ENCODE results near the gene FAM193A. TPM values are rescaled to one million over a fixed set of nuclear protein-coding genes. Genes with fewer than 3 reads are reported as not detected.
"Not testable (repeated sequence)": the region's sequence is repeated elsewhere in the genome, so short reads cannot be mapped to it uniquely, and the experiment has no call there.

Gene FAM193A
- total RNA-seq, 1 donor from 2014 or later, result 19.8 TPM

DNA sequence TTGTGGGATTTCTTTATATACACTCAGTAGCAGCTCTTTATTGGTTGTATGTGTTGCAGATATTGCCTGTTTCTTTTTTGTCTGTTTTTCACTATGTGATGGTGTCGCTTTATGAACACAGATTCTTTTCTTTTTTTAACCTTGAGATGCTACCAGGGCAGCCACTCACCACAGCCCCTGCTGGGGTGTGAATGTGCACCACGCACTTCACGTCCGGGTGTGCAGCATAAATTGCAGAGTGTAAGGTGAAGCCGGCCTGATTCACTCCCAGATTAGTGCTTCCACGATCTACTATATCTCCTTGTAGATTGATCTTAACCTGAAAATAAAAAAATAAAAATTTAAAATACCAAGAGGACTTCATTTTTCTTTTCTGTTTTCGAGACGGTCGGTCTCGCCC is 71.4 kb downstream of the FAM193A start:
- Histone ChIP-seq H3K4me3 (ENCODE audit: low read depth, low read length) (no peak overlapping the region), H3K36me3 (ENCODE audit: control insufficient read depth, insufficient read depth, low read length) (no peaks in the 10 kb centered on the region), H3K27me3 (ENCODE audit: control insufficient read depth, insufficient read depth, low read length) (no peaks in the 10 kb centered on the region)
- no peak for DNase-seq (ENCODE audit: low read depth)
- TF ChIP-seq, protein P1, sequence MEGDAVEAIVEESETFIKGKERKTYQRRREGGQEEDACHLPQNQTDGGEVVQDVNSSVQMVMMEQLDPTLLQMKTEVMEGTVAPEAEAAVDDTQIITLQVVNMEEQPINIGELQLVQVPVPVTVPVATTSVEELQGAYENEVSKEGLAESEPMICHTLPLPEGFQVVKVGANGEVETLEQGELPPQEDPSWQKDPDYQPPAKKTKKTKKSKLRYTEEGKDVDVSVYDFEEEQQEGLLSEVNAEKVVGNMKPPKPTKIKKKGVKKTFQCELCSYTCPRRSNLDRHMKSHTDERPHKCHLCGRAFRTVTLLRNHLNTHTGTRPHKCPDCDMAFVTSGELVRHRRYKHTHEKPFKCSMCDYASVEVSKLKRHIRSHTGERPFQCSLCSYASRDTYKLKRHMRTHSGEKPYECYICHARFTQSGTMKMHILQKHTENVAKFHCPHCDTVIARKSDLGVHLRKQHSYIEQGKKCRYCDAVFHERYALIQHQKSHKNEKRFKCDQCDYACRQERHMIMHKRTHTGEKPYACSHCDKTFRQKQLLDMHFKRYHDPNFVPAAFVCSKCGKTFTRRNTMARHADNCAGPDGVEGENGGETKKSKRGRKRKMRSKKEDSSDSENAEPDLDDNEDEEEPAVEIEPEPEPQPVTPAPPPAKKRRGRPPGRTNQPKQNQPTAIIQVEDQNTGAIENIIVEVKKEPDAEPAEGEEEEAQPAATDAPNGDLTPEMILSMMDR (IDR thresholded peaks at IDR 0.05; ENCODE audit: insufficient read depth, low read length, poor library complexity, severe bottlenecking), result no peak

DNA sequence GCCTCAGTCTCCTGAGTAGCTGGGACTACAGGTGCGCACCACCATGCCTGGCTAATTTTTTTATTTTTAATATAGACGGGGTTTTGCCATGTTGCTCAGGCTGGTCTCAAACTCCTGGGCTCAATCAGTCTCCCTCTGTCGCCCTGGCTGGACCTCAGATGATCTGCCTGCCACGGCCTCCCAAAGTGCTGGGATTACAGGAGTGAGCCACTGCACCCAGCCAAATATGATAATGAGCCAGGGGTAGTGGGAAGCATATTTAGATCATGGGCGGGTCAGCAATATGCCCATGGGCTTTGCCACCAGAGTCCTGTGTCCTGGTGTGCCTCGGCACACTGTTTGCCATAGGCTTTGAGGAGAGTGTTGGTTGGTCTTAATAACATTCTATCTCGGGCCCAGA is 71.8 kb downstream of the FAM193A start:
- no peak overlapping the region for H3K4me3 ChIP-seq (ENCODE audit: low read depth, low read length)
- H3K36me3 ChIP-seq (ENCODE audit: control insufficient read depth, insufficient read depth, low read length), result no peaks in the 10 kb centered on the region
- H3K27me3 ChIP-seq (ENCODE audit: control insufficient read depth, insufficient read depth, low read length), result no peaks in the 10 kb centered on the region
- DNase-seq (ENCODE audit: low read depth), result no peak
- TF ChIP-seq, protein P1 (IDR thresholded peaks at IDR 0.05; ENCODE audit: insufficient read depth, low read length, poor library complexity, severe bottlenecking), result no peak

DNA sequence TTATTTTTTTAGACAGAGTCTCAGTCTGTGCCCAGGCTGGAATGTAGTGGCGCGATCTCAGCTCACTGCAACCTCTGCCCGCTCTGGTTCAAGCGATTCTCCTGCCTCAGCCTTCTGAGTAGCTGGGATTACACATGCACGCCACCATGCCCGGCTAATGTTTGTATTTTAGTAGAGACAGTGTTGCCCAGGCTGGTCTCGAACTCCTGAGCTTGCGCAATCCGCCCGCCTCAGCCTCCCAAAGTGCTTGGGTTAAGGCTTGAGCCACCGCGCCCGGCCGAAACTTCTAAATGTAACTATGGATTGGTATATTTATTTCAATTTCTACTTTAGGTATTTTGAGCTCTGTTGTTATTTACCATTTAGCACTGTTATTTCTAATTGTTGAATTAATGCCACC is 79.4 kb downstream of the FAM193A start:
- Histone ChIP-seq H3K4me3 (ENCODE audit: low read depth, low read length) (no peak overlapping the region), H3K27me3 (ENCODE audit: control insufficient read depth, insufficient read depth, low read length) (no peaks in the 10 kb centered on the region), H3K36me3 (ENCODE audit: control insufficient read depth, insufficient read depth, low read length) (no peaks in the 10 kb centered on the region)
- DNase-seq (ENCODE audit: low read depth), result no peak
- TF ChIP-seq, protein P1 (IDR thresholded peaks at IDR 0.05; ENCODE audit: insufficient read depth, low read length, poor library complexity, severe bottlenecking), result no peak

DNA sequence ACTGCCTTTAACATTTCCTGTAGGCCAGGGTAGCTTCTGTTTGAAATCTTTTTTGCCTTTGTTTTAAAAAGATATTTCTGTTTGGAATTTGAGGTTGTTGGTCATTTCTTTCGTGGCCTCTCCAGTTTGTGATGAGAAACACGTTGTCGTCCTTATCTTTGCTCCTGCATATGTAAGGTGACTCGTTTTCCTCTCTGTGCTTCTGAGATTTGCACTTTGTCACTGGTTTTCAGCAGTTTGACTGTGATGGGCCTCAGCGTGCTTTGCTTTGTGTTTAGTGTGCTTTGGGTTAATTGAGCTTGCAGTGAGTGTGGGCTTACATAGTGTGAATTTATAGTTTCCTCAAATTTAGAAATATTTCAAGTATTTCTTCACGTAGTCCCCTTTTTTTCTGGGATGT is 81.5 kb downstream of the FAM193A start:
- no peak for DNase-seq (ENCODE audit: low read depth)
- H3K27me3 ChIP-seq (ENCODE audit: control insufficient read depth, insufficient read depth, low read length), result no peaks in the 10 kb centered on the region
- H3K36me3 ChIP-seq (ENCODE audit: control insufficient read depth, insufficient read depth, low read length), result no peaks in the 10 kb centered on the region
- TF ChIP-seq, protein P1 (IDR thresholded peaks at IDR 0.05; ENCODE audit: insufficient read depth, low read length, poor library complexity, severe bottlenecking), result no peak
- no peak overlapping the region for H3K4me3 ChIP-seq (ENCODE audit: low read depth, low read length)

DNA sequence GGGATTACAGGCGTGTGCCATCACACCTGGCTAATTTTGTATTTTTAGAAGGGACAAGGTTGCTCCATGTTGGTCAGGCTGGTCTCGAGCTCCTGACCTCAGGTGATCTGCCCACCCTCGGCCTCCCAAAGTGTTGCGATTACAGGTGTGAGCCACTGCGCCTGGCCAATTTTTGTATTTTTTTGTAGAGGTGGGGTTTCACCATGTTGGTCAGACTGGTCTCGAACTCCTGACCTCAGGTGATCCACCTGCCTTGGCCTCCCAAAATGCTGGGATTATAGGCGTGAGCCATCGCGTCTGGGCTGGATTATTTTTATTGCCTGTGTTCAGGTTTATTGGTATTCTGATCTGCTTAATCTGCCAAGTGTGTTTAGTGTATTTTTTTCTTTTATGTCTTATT is 82.3 kb downstream of the FAM193A start:
- H3K4me3 ChIP-seq (ENCODE audit: low read depth, low read length); DNase-seq (ENCODE audit: low read depth); H3K36me3 ChIP-seq (ENCODE audit: control insufficient read depth, insufficient read depth, low read length); H3K27me3 ChIP-seq (ENCODE audit: control insufficient read depth, insufficient read depth, low read length): not testable (repeated sequence)

DNA sequence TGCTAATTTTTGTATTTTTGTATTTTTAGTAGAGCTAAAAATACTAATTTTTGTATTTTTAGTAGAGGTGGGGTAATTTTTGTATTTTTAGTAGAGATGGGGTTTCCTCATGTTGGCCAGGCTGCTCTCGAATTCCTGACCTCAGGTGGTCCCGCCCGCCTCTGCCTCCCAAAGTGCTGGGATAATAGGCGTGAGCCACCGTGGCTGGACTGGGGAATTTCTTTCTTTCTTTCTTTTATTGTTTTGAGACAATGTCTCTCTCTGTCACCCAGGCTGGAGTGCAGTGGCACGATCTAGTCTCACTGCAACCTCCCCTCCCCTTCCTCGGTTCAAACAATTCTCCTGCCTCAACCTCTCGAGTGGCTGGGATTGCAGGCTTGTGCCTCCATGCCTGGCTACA is 83.0 kb downstream of the FAM193A start:
- no peaks in the 10 kb centered on the region for H3K36me3 ChIP-seq (ENCODE audit: control insufficient read depth, insufficient read depth, low read length)
- no peak for DNase-seq (ENCODE audit: low read depth)
- TF ChIP-seq, protein P1 (IDR thresholded peaks at IDR 0.05; ENCODE audit: insufficient read depth, low read length, poor library complexity, severe bottlenecking), result no peak
- H3K4me3 ChIP-seq (ENCODE audit: low read depth, low read length), result no peak overlapping the region
- H3K27me3 ChIP-seq (ENCODE audit: control insufficient read depth, insufficient read depth, low read length), result no peaks in the 10 kb centered on the region

All from kidney epithelial cell (primary cell).